Lower leg skin (tissue), 3 donors: ENCODE measurements around the gene VSTM4.

ENCODE experiments used
- CTCF ChIP-seq, 3 donors: fragments of 450-650 bp; IDR thresholded peaks; one replicate each; pipeline ENCODE4 v1.5.1; 2016; ENCODE audit warnings: antibody characterized with exemption in 3 of 3, mild to moderate bottlenecking in 3 of 3, moderate library complexity in 2 of 3
- POLR2A ChIP-seq, 2 donors: fragments of 450-650 bp; IDR thresholded peaks; one replicate each; pipeline ENCODE4 v1.6.1; 2016 to 2017; ENCODE audit warnings: antibody characterized with exemption in 2 of 2, mild to moderate bottlenecking in 1 of 2, moderate library complexity in 1 of 2

- no peak for TF ChIP-seq POLR2A (IDR thresholded peaks at IDR 0.05)
- TF ChIP-seq CTCF (IDR thresholded peaks at IDR 0.05): no peak
These were observed 5.6 kb upstream of the VSTM4 start for GRCh38 chr10:49120911-49121310.
